ENCODE measurements around the gene PCDHB14. TPM values are rescaled to one million over a fixed set of nuclear protein-coding genes. Genes with fewer than 3 reads are reported as not detected.
"Not testable (repeated sequence)": the region's sequence is repeated elsewhere in the genome, so short reads cannot be mapped to it uniquely, and the experiment has no call there.

PCDHB14 gene
- total RNA-seq, 1 experiment from 2014 or later: 0.80 TPM

DNA sequence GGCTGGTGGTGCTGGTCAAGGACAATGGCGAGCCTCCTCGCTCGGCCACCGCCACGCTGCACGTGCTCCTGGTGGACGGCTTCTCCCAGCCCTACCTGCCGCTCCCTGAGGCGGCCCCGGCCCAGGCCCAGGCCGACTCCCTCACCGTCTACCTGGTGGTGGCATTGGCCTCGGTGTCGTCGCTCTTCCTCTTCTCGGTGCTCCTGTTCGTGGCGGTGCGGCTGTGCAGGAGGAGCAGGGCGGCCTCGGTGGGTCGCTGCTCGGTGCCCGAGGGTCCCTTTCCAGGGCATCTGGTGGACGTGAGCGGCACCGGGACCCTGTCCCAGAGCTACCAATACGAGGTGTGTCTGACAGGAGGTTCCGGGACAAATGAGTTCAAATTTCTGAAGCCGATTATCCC, 2.3 kb downstream of the PCDHB14 start:
- in situ Hi-C loops (cut with HindIII; ENCODE audit: low pct_unique_long_range_greater_than_20kb, low sequenced_read_pairs); CTCF ChIA-PET; H3K27me3 ChIP-seq (ENCODE audit: control insufficient read depth, insufficient read depth, low read length); H3K4me1 ChIP-seq (ENCODE audit: control insufficient read depth, insufficient read depth, low read length); ATAC-seq; H3K4me3 ChIP-seq (ENCODE audit: low read depth in 2 of 2, low read length in 2 of 2); H3K36me3 ChIP-seq (ENCODE audit: control insufficient read depth, insufficient read depth, low read length); H3K9me3 ChIP-seq (ENCODE audit: control insufficient read depth, insufficient read depth, low read depth, low read length); BruUV-seq (replicated peaks); H3K27ac ChIP-seq (ENCODE audit: low read length); intact Hi-C loops (cut with micrococcal nuclease; ENCODE audit: unreplicated experiment); DNase-seq (ENCODE audit: low read depth, low spot score): not testable (repeated sequence)
- POLR2A ChIA-PET: interaction anchor here (0.6 kb wide), 1 partner anchor 29 kb away, joined by 3 read pairs; no protein-coding TSS in a partner anchor

DNA sequence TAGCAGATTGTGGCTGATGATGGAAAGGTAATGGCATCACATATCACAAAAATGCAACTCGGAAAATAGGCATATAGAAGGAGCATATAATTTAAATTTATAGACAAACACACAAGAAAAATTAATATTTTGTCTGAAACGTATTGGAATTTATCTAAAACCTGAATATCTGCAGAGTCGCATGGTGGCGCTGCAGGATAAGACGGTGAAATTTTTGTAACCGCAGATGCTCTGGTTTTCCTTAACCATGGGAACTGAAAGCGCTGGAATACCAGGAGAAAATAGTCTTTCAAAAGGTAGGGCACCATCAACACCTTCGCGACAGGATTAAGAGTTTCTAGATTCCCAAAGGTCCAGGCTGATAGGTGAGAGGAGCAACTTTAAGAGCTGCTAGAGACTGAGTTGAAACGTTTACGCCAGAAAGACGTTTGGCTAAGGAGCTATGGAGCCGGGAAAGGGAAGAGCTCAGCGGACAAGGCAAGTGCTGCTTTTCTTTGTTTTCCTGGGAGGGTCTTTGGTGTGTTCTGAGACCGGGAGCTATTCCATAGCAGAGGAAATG, 11.0 kb downstream of the PCDHB14 start:
- H3K36me3 ChIP-seq (ENCODE audit: control insufficient read depth, insufficient read depth, low read length): no peaks in the 10 kb centered on the region
- in situ Hi-C loops (cut with HindIII; ENCODE audit: low pct_unique_long_range_greater_than_20kb, low sequenced_read_pairs) (no loop called here), intact Hi-C loops (cut with micrococcal nuclease; ENCODE audit: unreplicated experiment) (no loop called here)
- H3K27me3 ChIP-seq (ENCODE audit: control insufficient read depth, insufficient read depth, low read length): no peaks in the 10 kb centered on the region
- no peaks in the 10 kb centered on the region for H3K4me1 ChIP-seq (ENCODE audit: control insufficient read depth, insufficient read depth, low read length)
- peaks cover 61% of the 10 kb centered on the region for H3K9me3 ChIP-seq (ENCODE audit: control insufficient read depth, insufficient read depth, low read depth, low read length)
- H3K27ac ChIP-seq (ENCODE audit: low read length): no peak overlapping the region
- ATAC-seq (no peak), DNase-seq (ENCODE audit: low read depth, low spot score) (no peak)
- POLR2A ChIA-PET: no interaction called here
- TF ChIP-seq, protein P1, sequence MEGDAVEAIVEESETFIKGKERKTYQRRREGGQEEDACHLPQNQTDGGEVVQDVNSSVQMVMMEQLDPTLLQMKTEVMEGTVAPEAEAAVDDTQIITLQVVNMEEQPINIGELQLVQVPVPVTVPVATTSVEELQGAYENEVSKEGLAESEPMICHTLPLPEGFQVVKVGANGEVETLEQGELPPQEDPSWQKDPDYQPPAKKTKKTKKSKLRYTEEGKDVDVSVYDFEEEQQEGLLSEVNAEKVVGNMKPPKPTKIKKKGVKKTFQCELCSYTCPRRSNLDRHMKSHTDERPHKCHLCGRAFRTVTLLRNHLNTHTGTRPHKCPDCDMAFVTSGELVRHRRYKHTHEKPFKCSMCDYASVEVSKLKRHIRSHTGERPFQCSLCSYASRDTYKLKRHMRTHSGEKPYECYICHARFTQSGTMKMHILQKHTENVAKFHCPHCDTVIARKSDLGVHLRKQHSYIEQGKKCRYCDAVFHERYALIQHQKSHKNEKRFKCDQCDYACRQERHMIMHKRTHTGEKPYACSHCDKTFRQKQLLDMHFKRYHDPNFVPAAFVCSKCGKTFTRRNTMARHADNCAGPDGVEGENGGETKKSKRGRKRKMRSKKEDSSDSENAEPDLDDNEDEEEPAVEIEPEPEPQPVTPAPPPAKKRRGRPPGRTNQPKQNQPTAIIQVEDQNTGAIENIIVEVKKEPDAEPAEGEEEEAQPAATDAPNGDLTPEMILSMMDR (IDR thresholded peaks at IDR 0.05): peak; percentile 10; the same call in 1 of the 2 replicates
- TF ChIP-seq POLR2AphosphoS5 (IDR thresholded peaks at IDR 0.05; ENCODE audit: low read depth, low read length): no peak
- no peak overlapping the region for H3K4me3 ChIP-seq (ENCODE audit: low read depth in 2 of 2, low read length in 2 of 2)
- no TSS peak for BruUV-seq (replicated peaks)
- CTCF ChIA-PET: no interaction called here

DNA sequence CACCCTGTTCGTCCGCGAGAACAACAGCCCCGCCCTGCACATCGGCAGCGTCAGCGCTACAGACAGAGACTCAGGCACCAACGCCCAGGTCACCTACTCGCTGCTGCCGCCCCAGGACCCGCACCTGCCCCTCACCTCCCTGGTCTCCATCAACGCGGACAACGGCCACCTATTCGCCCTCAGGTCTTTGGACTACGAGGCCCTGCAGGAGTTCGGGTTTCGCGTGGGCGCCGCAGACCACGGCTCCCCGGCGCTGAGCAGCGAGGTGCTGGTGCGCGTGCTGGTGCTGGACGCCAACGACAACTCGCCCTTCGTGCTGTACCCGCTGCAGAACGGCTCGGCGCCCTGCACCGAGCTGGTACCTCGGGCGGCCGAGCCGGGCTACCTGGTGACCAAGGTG, 12.8 kb downstream of the PCDHB14 start:
- H3K36me3 ChIP-seq (ENCODE audit: control insufficient read depth, insufficient read depth, low read length); POLR2A ChIA-PET; H3K4me1 ChIP-seq (ENCODE audit: control insufficient read depth, insufficient read depth, low read length); CTCF ChIA-PET; H3K4me3 ChIP-seq (ENCODE audit: low read depth in 2 of 2, low read length in 2 of 2); in situ Hi-C loops (cut with HindIII; ENCODE audit: low pct_unique_long_range_greater_than_20kb, low sequenced_read_pairs); DNase-seq (ENCODE audit: low read depth, low spot score); ATAC-seq; intact Hi-C loops (cut with micrococcal nuclease; ENCODE audit: unreplicated experiment); H3K27ac ChIP-seq (ENCODE audit: low read length); BruUV-seq (replicated peaks); H3K27me3 ChIP-seq (ENCODE audit: control insufficient read depth, insufficient read depth, low read length): not testable (repeated sequence)
- peaks cover 70% of the 10 kb centered on the region for H3K9me3 ChIP-seq (ENCODE audit: control insufficient read depth, insufficient read depth, low read depth, low read length)

DNA sequence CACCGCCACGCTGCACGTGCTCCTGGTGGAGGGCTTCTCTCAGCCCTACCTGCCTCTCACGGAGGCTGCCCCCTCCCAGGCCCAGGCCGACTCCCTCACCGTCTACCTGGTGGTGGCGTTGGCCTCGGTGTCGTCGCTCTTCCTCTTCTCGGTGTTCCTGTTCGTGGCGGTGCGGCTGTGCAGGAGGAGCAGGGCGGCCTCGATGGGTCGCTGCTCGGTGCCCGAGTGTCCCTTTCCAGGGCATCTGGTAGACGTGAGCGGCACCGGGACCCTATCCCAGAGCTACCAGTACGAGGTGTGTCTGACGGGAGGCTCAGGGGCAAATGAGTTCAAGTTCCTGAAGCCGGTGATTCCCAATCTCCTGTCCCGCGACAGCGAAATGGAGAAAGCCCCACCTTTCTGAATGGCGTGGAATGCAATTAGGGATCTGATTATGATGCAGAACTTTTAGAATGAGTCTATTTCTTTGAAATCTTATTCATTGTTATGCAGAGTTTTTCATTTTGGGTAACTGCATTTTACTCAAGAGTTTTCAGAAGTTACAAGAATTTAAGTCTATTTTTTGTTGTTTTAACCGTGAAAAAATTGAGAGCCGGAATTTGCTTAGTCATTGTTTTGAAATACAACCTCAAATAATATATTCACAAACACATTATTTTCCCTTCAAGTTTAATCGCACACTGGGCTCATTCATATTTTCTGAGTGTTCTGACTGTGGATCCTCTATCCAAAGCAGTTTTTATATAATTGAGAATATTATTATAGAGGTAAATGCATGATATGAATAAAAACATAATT, 13.6 kb downstream of the PCDHB14 start:
- BruUV-seq (replicated peaks): no TSS peak
- Histone ChIP-seq H3K4me1 (ENCODE audit: control insufficient read depth, insufficient read depth, low read length) (no peaks in the 10 kb centered on the region), H3K36me3 (ENCODE audit: control insufficient read depth, insufficient read depth, low read length) (no peaks in the 10 kb centered on the region), H3K27me3 (ENCODE audit: control insufficient read depth, insufficient read depth, low read length) (no peaks in the 10 kb centered on the region), H3K9me3 (ENCODE audit: control insufficient read depth, insufficient read depth, low read depth, low read length) (peaks cover 66% of the 10 kb centered on the region), H3K4me3 (ENCODE audit: low read depth in 2 of 2, low read length in 2 of 2) (no peak overlapping the region), H3K27ac (ENCODE audit: low read length) (no peak overlapping the region)
- no peak for TF ChIP-seq TCF7L2 (IDR thresholded peaks at IDR 0.05; ENCODE audit: low read depth, low read length)
- TF ChIP-seq, protein P2, sequence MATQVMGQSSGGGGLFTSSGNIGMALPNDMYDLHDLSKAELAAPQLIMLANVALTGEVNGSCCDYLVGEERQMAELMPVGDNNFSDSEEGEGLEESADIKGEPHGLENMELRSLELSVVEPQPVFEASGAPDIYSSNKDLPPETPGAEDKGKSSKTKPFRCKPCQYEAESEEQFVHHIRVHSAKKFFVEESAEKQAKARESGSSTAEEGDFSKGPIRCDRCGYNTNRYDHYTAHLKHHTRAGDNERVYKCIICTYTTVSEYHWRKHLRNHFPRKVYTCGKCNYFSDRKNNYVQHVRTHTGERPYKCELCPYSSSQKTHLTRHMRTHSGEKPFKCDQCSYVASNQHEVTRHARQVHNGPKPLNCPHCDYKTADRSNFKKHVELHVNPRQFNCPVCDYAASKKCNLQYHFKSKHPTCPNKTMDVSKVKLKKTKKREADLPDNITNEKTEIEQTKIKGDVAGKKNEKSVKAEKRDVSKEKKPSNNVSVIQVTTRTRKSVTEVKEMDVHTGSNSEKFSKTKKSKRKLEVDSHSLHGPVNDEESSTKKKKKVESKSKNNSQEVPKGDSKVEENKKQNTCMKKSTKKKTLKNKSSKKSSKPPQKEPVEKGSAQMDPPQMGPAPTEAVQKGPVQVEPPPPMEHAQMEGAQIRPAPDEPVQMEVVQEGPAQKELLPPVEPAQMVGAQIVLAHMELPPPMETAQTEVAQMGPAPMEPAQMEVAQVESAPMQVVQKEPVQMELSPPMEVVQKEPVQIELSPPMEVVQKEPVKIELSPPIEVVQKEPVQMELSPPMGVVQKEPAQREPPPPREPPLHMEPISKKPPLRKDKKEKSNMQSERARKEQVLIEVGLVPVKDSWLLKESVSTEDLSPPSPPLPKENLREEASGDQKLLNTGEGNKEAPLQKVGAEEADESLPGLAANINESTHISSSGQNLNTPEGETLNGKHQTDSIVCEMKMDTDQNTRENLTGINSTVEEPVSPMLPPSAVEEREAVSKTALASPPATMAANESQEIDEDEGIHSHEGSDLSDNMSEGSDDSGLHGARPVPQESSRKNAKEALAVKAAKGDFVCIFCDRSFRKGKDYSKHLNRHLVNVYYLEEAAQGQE (IDR thresholded peaks at IDR 0.05; ENCODE audit: insufficient read depth in 1 of 2, low read depth in 2 of 2, low read length in 1 of 2): no peak
- POLR2A ChIA-PET: interaction anchor here (0.6 kb wide), 1 partner anchor 480 kb away, joined by 7 read pairs; no protein-coding TSS in a partner anchor
- DNase-seq (ENCODE audit: low read depth, low spot score): no peak
- CTCF ChIA-PET: no interaction called here
- in situ Hi-C loops (cut with HindIII; ENCODE audit: low pct_unique_long_range_greater_than_20kb, low sequenced_read_pairs): no loop called here
- intact Hi-C loops (cut with micrococcal nuclease; ENCODE audit: unreplicated experiment): no loop called here
- no peak for ATAC-seq

Measured in Panc1 (cell line).